Measurements from ENCODE around the gene DAGLB.
"Not testable (repeated sequence)": the region's sequence is repeated elsewhere in the genome, so short reads cannot be mapped to it uniquely, and the experiment has no call there.

Gene DAGLB

GRCh38 chr7:6465862-6466261, 18.1 kb upstream of the DAGLB start:
- DNase-seq (ENCODE audit: low read depth, low spot score) = no peak
- no peak overlapping the region for H3K4me3 ChIP-seq (ENCODE audit: low read depth, low read length)
- TF ChIP-seq CTCF (IDR thresholded peaks at IDR 0.05; ENCODE audit: insufficient read depth, low read length, missing control alignments) = no peak
- ChIA-PET POLR2A (no interaction called here), CTCF (interaction anchor here (2.4 kb wide), 1 partner anchor 10 kb away, joined by 10 read pairs; no protein-coding TSS in a partner anchor)

- ChIA-PET POLR2A (interaction anchor here (0.6 to 0.7 kb wide), 2 partner anchors 8 to 17 kb away, joined by 3 read pairs; no protein-coding TSS in a partner anchor), CTCF (interaction anchor here (1.3 to 2.4 kb wide), 2 partner anchors 11 to 29 kb away, joined by 4 to 7 read pairs; no protein-coding TSS in a partner anchor)
- not testable (repeated sequence) for DNase-seq (ENCODE audit: low read depth, low spot score); H3K4me3 ChIP-seq (ENCODE audit: low read depth, low read length)
Measured at GRCh38 chr7:6463609-6464008, 15.9 kb upstream of the DAGLB start.

GRCh38 chr7:6461946-6462550, 14.3 kb upstream of the DAGLB start:
- POLR2A ChIA-PET = no interaction called here
- no peak for TF ChIP-seq CTCF (IDR thresholded peaks at IDR 0.05; ENCODE audit: insufficient read depth, low read length, missing control alignments)
- CTCF ChIA-PET = interaction anchor here (2.4 kb wide), 1 partner anchor 13 kb away, joined by 7 read pairs; no protein-coding TSS in a partner anchor

GRCh38 chr7:6460990-6461584, 13.3 kb upstream of the DAGLB start:
- TF ChIP-seq CTCF (IDR thresholded peaks at IDR 0.05; ENCODE audit: insufficient read depth, low read length, missing control alignments) = no peak
- CTCF ChIA-PET = interaction anchor here (0.6 kb wide), 1 partner anchor 85 kb away, joined by 3 read pairs; no protein-coding TSS in a partner anchor
- no peak overlapping the region for H3K4me3 ChIP-seq (ENCODE audit: low read depth, low read length)
- POLR2A ChIA-PET = no interaction called here
- no peak for DNase-seq (ENCODE audit: low read depth, low spot score)

More at GRCh38 chr7:6461946-6462550, 14.3 kb upstream of the DAGLB start:
- H3K4me3 ChIP-seq (ENCODE audit: low read depth, low read length) = no peak overlapping the region
- DNase-seq (ENCODE audit: low read depth, low spot score) = no peak

GRCh38 chr7:6460303-6460702, 12.5 kb upstream of the DAGLB start:
- no peak for TF ChIP-seq CTCF (IDR thresholded peaks at IDR 0.05; ENCODE audit: insufficient read depth, low read length, missing control alignments)
- H3K4me3 ChIP-seq (ENCODE audit: low read depth, low read length) = no peak overlapping the region
- ChIA-PET POLR2A (interaction anchor here (0.6 kb wide), 1 partner anchor 79 kb away, joined by 3 read pairs; no protein-coding TSS in a partner anchor), CTCF (no interaction called here)
- no peak for DNase-seq (ENCODE audit: low read depth, low spot score)

GRCh38 chr7:6458676-6459075, 10.9 kb upstream of the DAGLB start:
- DNase-seq (ENCODE audit: low read depth, low spot score); POLR2A ChIA-PET; CTCF ChIA-PET; H3K4me3 ChIP-seq (ENCODE audit: low read depth, low read length): not testable (repeated sequence)

- DNase-seq (ENCODE audit: low read depth, low spot score) = peak; percentile 82
- CTCF ChIA-PET = interaction anchor here (1.7 kb wide), 1 partner anchor 17 kb away, joined by 4 read pairs; no protein-coding TSS in a partner anchor
Measured at GRCh38 chr7:6453734-6454133, 6.0 kb upstream of the DAGLB start.

More at GRCh38 chr7:6453734-6454133, 6.0 kb upstream of the DAGLB start:
- no peak overlapping the region for H3K4me3 ChIP-seq (ENCODE audit: low read depth, low read length)
- POLR2A ChIA-PET = interaction anchor here (1.3 kb wide), 1 partner anchor 10 kb away, joined by 3 read pairs; no protein-coding TSS in a partner anchor
- TF ChIP-seq CTCF (IDR thresholded peaks at IDR 0.05; ENCODE audit: insufficient read depth, low read length, missing control alignments) = no peak

All from AG04449 (cell line).